Spinal cord (tissue), 10 donors: Measurements from ENCODE around the gene STX16. TPM values are rescaled to one million over a fixed set of nuclear protein-coding genes. Genes with fewer than 3 reads are reported as not detected.

Source experiments
- DNase-seq, 6 donors: peaks; one replicate each; pipeline versions ENCODE4 v3.0.0 to v3.0.0-alpha.2; 2013 to 2015; ENCODE audit warnings: low spot score in 6 of 6, low read depth in 4 of 6
- H3K27ac ChIP-seq: one replicate; pipeline ENCODE4 v1.5.1; 2013; ENCODE audit warnings: low read depth, low read length, control low read depth
- H3K27me3 ChIP-seq: one replicate; pipeline ENCODE4 v1.6.1; 2013; ENCODE audit warnings: low read length; ENCODE audit not compliant: control insufficient read depth, insufficient read depth
- H3K36me3 ChIP-seq: one replicate; pipeline ENCODE4 v1.6.1; 2013; ENCODE audit warnings: low read length; ENCODE audit not compliant: control insufficient read depth, insufficient read depth
- H3K4me1 ChIP-seq: one replicate; pipeline ENCODE4 v1.6.1; 2013; ENCODE audit warnings: low read length; ENCODE audit not compliant: control insufficient read depth, insufficient read depth
- H3K4me3 ChIP-seq: one replicate; pipeline ENCODE4 v1.5.1; 2013; ENCODE audit warnings: low read depth, low read length, control low read depth
- H3K9me3 ChIP-seq: one replicate; pipeline ENCODE4 v1.6.1; 2013; ENCODE audit warnings: low read length; ENCODE audit not compliant: control insufficient read depth, insufficient read depth
- WGBS: methylation state at CpG from one replicate; pipeline ENCODE4 v1.1.5; 2013; ENCODE audit warnings: missing lambda C conversion rate; ENCODE audit not compliant: insufficient coverage; 5-methylcytosine and 5-hydroxymethylcytosine counted together
- polyA plus RNA-seq, 2 donors: library from polyadenylated mRNA; unstranded; fragments of 120-200 nt; gene quantifications; one replicate each; pipeline ENCODE4 v1.2.1, GENCODE V29; 2013; ENCODE audit not compliant: insufficient read length in 2 of 2
- total RNA-seq, 2 donors: library from RNA; depleted of rRNA in 1 of 2; stranded (reverse); fragments of 120-200 nt in 1 of 2; fragments of >200 nt in 1 of 2; gene quantifications; one replicate each; pipeline versions ENCODE4 v1.2.3 to v1.2.4, GENCODE V29; 2013 to 2014
- donor health status: healthy.

Gene STX16
- total and polyA plus RNA-seq, 4 donors: 35.7 to 65.0 (median 49.8) TPM

DNA sequence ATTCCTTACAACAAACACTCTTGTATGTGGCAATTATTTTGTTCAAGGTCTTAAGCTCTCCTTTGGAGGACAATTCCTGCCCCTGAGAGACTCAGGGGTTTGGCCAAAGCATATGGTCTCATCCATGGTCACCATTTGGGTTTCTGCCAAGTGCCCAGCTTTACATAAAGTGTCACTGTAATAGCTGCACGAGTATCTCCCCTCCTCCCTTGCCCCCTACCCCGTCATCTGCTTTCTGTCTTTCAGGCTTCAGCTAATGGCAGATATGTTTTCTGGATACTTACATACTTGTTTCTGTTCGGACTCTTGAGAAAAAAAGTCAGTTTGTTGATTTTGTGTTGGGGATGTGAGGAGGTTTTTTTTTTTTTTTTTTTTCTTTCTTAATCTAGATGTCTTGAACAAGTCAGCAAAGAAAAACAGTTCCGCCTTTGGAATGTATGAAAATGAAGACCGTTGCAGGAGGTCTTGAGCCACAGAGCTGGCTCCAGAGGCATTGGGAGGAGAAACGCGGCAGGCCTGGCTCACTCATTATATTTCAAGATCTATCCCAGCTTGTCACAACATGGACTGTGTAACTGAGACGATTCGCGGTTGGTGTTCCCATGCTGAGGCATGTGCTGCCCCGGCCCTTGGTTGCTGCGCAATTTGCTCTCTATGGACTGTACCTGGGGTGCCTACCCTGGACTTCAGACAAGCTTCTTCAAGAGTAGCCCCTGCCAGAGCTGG, 32.6 kb upstream of the STX16 start:
- no peak overlapping the region for H3K4me3 ChIP-seq
- H3K27me3 ChIP-seq: no peaks in the 10 kb centered on the region
- H3K9me3 ChIP-seq: no peaks in the 10 kb centered on the region
- no peaks in the 10 kb centered on the region for H3K36me3 ChIP-seq
- H3K4me1 ChIP-seq: peaks cover 17% of the 10 kb centered on the region
- WGBS: 58% methylated on average over 8 of the region's 12 CpGs
- DNase-seq: peak in 1 of 6 donors; percentile 55
- H3K27ac ChIP-seq: peak overlapping the region; percentile 38

DNA sequence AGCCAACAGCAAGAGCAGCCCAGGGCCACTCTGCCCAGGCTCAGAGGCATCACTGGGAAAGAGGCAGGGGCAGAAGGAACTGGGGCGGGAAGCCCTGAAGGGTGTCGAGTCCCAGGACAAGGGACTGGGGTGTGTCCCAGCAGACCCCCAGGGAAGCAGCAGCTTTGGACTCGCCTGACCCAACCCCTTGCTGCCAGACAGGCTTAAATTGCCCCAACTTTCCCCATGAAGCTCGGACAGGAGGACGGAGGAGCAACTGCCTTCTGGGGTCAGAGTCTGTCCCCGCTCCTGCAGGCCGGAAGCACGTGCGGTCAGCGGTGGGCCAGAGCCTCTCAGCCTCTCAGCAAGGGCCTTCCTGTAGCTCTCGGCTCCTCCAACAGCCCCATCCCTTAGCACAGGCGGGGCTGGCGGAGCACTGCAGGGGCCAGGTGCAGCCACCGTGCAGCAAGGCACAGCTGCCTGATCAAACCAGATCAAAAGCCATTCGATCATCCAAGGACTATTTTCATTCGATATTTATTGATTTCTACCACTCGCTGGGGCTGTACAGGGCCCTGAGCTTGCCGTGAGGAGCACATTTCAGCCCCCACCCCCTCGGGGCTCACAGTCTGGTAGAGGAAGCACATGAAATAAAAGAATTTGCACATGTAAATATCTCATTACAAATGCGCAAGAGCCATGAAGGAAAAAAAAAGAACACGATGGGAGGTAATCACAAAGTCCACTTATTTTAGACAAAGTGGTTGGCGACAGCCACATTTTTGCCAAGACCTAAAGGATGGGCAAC, 31.8 kb upstream of the STX16 start:
- 55% methylated on average over 15 of the region's 22 CpGs for WGBS
- H3K4me3 ChIP-seq: no peak overlapping the region
- DNase-seq: peak in 1 of 6 donors; percentile 27
- H3K36me3 ChIP-seq: no peaks in the 10 kb centered on the region
- peaks cover 17% of the 10 kb centered on the region for H3K4me1 ChIP-seq
- H3K9me3 ChIP-seq: no peaks in the 10 kb centered on the region
- H3K27me3 ChIP-seq: no peaks in the 10 kb centered on the region
- H3K27ac ChIP-seq: peak overlapping the region; percentile 38

DNA sequence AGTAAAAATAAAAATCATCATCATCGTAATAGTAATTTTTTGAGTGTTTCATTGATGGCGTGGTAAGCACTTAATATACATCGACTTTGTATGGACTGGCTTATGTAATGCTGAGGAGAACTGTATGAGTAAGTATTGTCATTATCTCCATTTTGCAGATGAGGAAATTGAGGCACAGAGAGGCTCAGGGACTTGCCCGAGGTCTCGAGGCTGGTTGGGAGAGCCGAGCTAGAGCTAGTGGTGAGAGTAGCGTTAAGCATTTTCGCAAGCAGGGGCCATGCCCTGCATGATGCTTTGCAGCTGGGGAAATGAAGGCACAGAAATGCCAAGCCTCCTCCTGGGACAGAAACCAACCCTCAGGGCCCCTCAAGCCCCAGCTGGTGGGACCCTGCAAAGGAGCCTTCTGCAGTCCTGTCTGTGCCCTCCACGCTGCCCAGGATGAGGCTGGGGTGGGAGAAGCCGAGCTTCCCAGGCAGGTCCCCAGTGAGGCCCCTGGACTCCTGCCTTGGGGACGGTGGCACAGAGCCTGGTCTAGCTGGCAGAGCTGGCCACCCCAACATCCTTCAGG, 31.1 kb upstream of the STX16 start:
- 86% methylated on average over 9 of the region's 11 CpGs for WGBS
- Histone ChIP-seq H3K4me3 (no peak overlapping the region), H3K27me3 (no peaks in the 10 kb centered on the region), H3K27ac (no peak overlapping the region), H3K4me1 (peaks cover 18% of the 10 kb centered on the region), H3K9me3 (no peaks in the 10 kb centered on the region), H3K36me3 (no peaks in the 10 kb centered on the region)
- no peak for DNase-seq

DNA sequence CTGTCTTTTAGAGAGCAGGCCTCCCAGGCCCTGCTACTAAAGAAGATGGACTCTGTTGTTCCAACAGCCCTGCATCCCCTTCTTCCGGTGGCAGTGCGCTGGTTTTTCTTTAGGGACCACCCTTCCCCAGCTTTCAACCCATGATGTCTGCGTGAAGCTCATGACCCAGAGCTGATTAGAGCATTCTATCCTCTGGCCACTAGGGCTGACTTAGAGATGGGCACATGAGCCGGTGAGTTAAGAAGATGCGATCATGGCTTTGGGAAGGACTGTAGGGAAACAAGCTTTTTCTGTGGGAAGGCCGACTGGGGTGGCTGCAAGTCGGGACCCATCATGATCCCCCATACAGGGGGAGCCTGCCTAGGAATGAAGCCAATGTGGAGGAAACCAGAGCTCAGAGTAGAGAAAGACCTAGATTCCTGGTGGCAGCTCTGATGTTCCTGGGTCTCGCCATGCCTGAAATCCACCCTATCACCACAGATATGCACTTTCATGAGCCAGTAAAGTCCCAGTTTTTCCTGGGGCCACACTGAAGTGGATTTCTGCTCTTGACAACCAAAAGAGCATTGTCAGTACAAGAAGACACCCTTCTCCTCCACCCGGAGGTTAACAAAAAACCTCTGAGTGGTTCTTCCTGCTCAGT, 29.1 kb upstream of the STX16 start:
- Histone ChIP-seq H3K4me3 (no peak overlapping the region), H3K9me3 (no peaks in the 10 kb centered on the region), H3K27me3 (no peaks in the 10 kb centered on the region), H3K36me3 (no peaks in the 10 kb centered on the region), H3K27ac (no peak overlapping the region), H3K4me1 (peaks cover 18% of the 10 kb centered on the region)
- DNase-seq: no peak
- 94% methylated on average over 9 of the region's 9 CpGs for WGBS

DNA sequence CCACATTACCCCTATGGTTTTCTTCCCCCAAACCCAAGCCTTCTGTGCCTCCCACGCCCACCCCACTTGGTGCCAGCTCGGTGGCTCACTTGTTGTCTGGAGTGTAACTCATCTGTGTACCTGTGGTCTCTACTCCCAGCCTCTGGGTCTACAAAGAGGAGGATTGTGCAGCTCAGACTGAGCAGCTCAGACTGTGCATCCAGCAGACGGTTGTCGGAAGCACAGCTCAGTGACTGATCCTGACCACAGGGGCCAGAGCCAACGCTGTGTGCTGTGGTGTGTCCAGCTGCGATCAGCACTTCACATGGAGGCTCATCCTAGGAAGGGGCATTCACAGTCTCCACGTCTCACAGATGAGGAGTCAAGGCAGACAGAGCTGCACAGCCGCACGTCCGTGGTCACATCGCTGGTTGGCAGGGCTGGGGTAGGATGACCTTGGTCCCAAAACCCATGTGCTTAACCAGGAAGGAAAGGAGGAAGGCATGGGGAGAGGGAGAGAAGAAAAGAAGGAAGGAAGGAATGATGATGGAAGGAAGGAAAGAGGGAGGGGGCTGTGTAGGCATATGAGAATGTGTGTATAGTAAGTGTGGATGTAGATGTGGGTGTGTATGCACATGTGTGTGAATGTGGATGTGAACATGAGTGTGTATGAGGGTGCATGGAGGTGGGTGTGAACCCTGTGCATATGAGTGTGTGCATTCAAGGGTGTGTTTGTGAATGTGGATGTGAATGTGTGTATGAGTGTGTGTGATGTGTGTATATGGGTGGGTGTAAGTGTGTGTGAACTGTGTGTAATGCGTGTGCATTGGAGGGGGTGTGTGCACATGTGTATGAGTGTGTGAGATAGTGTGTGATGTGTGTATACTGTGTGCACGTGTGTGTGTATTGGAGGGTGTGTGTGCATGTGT, 28.2 kb upstream of the STX16 start:
- DNase-seq: no peak
- H3K36me3 ChIP-seq: no peaks in the 10 kb centered on the region
- no peaks in the 10 kb centered on the region for H3K27me3 ChIP-seq
- no peak overlapping the region for H3K4me3 ChIP-seq
- 94% methylated on average over 13 of the region's 13 CpGs for WGBS
- H3K9me3 ChIP-seq: no peaks in the 10 kb centered on the region
- H3K27ac ChIP-seq: no peak overlapping the region
- peaks cover 18% of the 10 kb centered on the region for H3K4me1 ChIP-seq

DNA sequence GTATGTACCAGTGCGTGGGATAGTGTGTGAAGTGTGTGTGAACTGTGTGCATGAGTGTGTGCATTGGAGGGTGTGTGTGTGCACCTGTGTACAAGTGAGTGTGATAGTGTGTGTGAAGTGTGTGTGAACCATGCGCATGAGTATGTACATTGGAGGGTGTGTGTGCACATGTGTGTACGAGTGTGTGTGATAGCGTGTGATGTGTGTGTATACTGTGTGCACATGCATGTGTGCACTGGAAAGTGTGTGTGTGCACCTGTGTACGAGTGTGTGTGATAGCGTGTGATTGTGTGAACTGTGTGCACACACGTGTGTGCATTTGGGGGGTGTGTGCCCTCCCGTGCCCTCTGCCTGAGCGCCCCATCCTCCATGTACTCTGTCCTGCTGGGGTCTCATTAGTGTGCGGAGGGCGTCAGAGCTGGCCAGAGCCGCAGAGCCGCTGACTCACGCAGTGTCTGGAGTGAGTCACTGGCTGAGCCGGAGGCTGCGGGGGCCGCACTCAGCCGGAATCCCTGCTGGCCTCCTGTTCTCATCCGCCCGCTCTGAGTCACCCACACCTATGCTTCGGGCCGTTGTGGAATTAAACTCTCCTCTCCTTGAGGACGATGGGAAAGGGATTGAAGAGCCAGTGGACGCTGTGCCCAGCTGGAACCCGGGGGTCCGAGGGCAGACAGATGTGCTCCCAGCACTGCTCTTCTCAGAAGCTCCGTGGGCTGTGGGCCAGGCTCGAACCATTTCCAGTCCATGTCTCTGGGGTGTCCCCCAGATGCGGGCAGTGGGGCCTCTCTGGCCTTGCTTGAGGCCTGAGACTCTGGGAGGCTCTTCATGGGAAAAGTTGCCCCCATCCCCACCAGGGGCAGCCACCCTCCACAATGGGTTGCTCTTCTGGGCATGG, 27.3 kb upstream of the STX16 start:
- 61% methylated on average over 29 of the region's 29 CpGs for WGBS
- DNase-seq: peak in 2 of 6 donors; percentile 46 to 47
- Histone ChIP-seq H3K27ac (no peak overlapping the region), H3K27me3 (no peaks in the 10 kb centered on the region), H3K4me3 (no peak overlapping the region), H3K36me3 (no peaks in the 10 kb centered on the region), H3K9me3 (no peaks in the 10 kb centered on the region), H3K4me1 (peaks cover 22% of the 10 kb centered on the region)

DNA sequence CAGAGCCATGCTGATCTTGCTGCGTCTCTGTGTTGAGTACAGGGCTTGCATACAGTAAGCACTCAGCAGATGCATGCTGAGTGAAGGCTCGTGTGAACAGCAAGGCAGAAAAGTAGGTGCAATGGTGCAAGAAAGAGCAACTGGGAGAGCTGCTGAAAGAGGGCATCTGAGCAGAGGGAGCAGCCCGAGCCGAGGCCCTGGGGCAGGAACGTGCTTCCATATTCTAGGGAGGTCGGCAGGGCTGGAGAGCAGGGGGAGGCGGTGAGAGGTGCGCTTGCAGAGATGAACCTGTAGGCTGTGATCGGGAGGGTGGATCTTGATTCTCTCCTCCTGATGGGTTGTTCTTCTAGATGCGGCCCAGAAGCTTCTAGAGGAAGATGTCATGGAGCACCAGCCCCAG, 26.4 kb upstream of the STX16 start:
- peaks cover 18% of the 10 kb centered on the region for H3K4me1 ChIP-seq
- no peak overlapping the region for H3K4me3 ChIP-seq
- H3K9me3 ChIP-seq: no peaks in the 10 kb centered on the region
- no peak overlapping the region for H3K27ac ChIP-seq
- WGBS: 84% methylated on average over 10 of the region's 10 CpGs
- no peaks in the 10 kb centered on the region for H3K36me3 ChIP-seq
- no peak for DNase-seq
- no peaks in the 10 kb centered on the region for H3K27me3 ChIP-seq

DNA sequence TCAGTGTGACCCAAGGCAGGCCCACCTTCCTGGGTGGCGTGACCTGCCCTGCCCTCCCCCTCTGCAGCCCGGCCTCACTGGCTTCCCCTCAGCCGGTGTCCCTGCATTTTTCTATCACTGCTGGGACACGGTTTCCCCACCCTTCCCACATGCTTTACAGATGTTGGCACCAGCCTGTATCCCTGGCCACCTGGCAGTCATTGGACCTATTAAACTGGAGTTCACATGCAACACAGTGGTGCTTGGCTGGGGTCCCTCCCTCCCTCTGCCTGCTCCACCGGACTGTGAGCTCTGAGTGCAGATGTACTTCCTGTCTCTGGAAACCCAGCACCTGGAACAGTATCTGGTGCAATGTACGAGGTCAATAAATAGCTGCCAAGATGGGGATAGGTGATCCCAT, 25.5 kb upstream of the STX16 start:
- Histone ChIP-seq H3K9me3 (no peaks in the 10 kb centered on the region), H3K27me3 (no peaks in the 10 kb centered on the region), H3K27ac (no peak overlapping the region), H3K4me3 (no peak overlapping the region), H3K4me1 (peaks cover 18% of the 10 kb centered on the region), H3K36me3 (no peaks in the 10 kb centered on the region)
- DNase-seq: no peak
- 84% methylated on average over 5 of the region's 6 CpGs for WGBS
